K562 (cell line): ENCODE measurements around the gene GLIS1. TPM values are rescaled to one million over a fixed set of nuclear protein-coding genes. Genes with fewer than 3 reads are reported as not detected.

ENCODE experiments used
- BRD4 ChIP-seq: fragments of 200-600 bp; sonication (generic); IDR thresholded peaks from 2 replicates; pipeline ENCODE4 v1.6.1; 2017; ENCODE audit warnings: inconsistent platforms
- CBX5 ChIP-seq: IDR thresholded peaks from 2 replicates; pipeline ENCODE4 v1.6.1; 2014; ENCODE audit warnings: low read depth, borderline replicate concordance
- CTBP1 ChIP-seq: fragments of 450-650 bp; IDR thresholded peaks from 2 replicates; pipeline ENCODE4 v1.6.1; 2016; ENCODE audit warnings: borderline replicate concordance
- ELF2 ChIP-seq: fragments of 250-450 bp; sonication (Bioruptor Pico); IDR thresholded peaks from 2 replicates; pipeline ENCODE4 v1.5.0; 2021; ENCODE audit warnings: mild to moderate bottlenecking
- ESRRA ChIP-seq: fragments of 450-650 bp; IDR thresholded peaks from 2 replicates; pipeline ENCODE4 v1.6.1; 2014; ENCODE audit warnings: low read depth, mild to moderate bottlenecking, moderate library complexity, borderline replicate concordance
- GTF2A2 ChIP-seq: IDR thresholded peaks from 2 replicates; pipeline ENCODE4 v1.6.1; 2016; ENCODE audit warnings: mild to moderate bottlenecking, missing genetic modification characterization, missing compliant biosample characterization
- PTRF ChIP-seq: fragments of 450-650 bp; IDR thresholded peaks from 2 replicates; pipeline ENCODE4 v1.6.1; 2016; ENCODE audit warnings: mild to moderate bottlenecking, missing genetic modification characterization, missing compliant biosample characterization
- SLC30A9 ChIP-seq: fragments of 250-450 bp; sonication (Bioruptor Pico); IDR thresholded peaks from 2 replicates; pipeline ENCODE4 v1.8.0; 2022; ENCODE audit warnings: mild to moderate bottlenecking, moderate library complexity
- SMARCA4 ChIP-seq: fragments of 450-650 bp; IDR thresholded peaks from 2 replicates; pipeline ENCODE4 v1.6.1; 2016
- TFAP4 ChIP-seq: sonication (generic); formaldehyde crosslinking; IDR thresholded peaks from 2 replicates; pipeline ENCODE4 v1.8.0; 2022; ENCODE audit warnings: missing genetic modification reagents, mild to moderate bottlenecking, moderate library complexity, borderline replicate concordance
- ZBTB34 ChIP-seq: fragments of 250-450 bp; sonication (Bioruptor Pico); IDR thresholded peaks from 2 replicates; pipeline ENCODE4 v1.8.0; 2021; ENCODE audit warnings: mild to moderate bottlenecking, moderate library complexity
- ZNF274 ChIP-seq: IDR thresholded peaks from 2 replicates; pipeline ENCODE4 v1.6.1; 2011; ENCODE audit warnings: low read depth, mild to moderate bottlenecking, low read length, moderate library complexity, borderline replicate concordance
- ZNF395 ChIP-seq: fragments of 200-800 bp; sonication (Bioruptor generic); IDR thresholded peaks from 2 replicates; pipeline ENCODE4 v1.6.1; 2017; ENCODE audit warnings: missing genetic modification characterization, missing compliant biosample characterization
- ZNF398 ChIP-seq: fragments of 250-450 bp; sonication (Bioruptor Pico); IDR thresholded peaks from 2 replicates; pipeline ENCODE4 v1.8.0; 2021; ENCODE audit warnings: moderate library complexity, mild to moderate bottlenecking, inconsistent platforms
- ZNF584 ChIP-seq: fragments of 200-800 bp; sonication (Bioruptor generic); IDR thresholded peaks from 2 replicates; pipeline ENCODE4 v1.6.1; 2016; ENCODE audit warnings: low read depth, mild to moderate bottlenecking, missing genetic modification characterization, missing compliant biosample characterization
- ZNF609 ChIP-seq: sonication (generic); formaldehyde crosslinking; IDR thresholded peaks from 2 replicates; pipeline ENCODE4 v1.8.1; 2023; ENCODE audit warnings: missing genetic modification reagents, mild to moderate bottlenecking, borderline replicate concordance
- polyA plus RNA-seq, 8 experiments: library from polyadenylated mRNA; depleted of rRNA in 4 of 8; stranded (reverse) in 5 of 8; unstranded in 3 of 8; fragments of >200 nt; fragmentation: Nextera tagmentation in 2 of 8; fragmentation: Illumina TruSeq in 1 of 8; extraction: Ambion mirVana in 2 of 8; extraction: Trizol in 1 of 8; gene quantifications; 2 replicates each; pipeline versions ENCODE4 v1.2.1 to v1.2.3, GENCODE V29; 2011 to 2014; ENCODE audit warnings: inconsistent platforms in 1 of 8, missing spikeins in 1 of 8
- total RNA-seq, 7 experiments: library from RNA; depleted of rRNA in 6 of 7; stranded (reverse); fragments of >200 nt in 6 of 7; fragmentation: Illumina TruSeq in 2 of 7; extraction: Trizol in 2 of 7; gene quantifications; 2 replicates each; pipeline versions ENCODE4 v1.2.1 to v1.2.3, GENCODE V29; 2011 to 2021; ENCODE audit warnings: low replicate concordance in 1 of 7

Gene GLIS1
- total and polyA plus RNA-seq, 9 of the 15 experiments (the other 6 are each of a cell fraction or from before 2014, with no cell fraction given), result not detected

- TF ChIP-seq ZNF398, result no peak
- peak; percentile 44; the same call in 1 of the 2 replicates for TF ChIP-seq TFAP4 (CRISPR knock-in tag)
- TF ChIP-seq PTRF (tag), result no peak
- TF ChIP-seq ZNF584, result no peak
- no peak for TF ChIP-seq GTF2A2 (tag)
- TF ChIP-seq BRD4, result no peak
- TF ChIP-seq CBX5, result no peak
- no peak for TF ChIP-seq SMARCA4
- TF ChIP-seq ZNF609, result no peak
- TF ChIP-seq ZNF395 (CRISPR knock-in tag), result no peak
- no peak for TF ChIP-seq ELF2
- TF ChIP-seq SLC30A9, result no peak
- TF ChIP-seq ZBTB34 (CRISPR knock-in tag), result no peak
- no peak for TF ChIP-seq ESRRA
- no peak for TF ChIP-seq ZNF274
- TF ChIP-seq CTBP1, result no peak
Measured at GRCh38 chr1:53681977-53682685, 56.8 kb downstream of the GLIS1 start (continued).
